Psoas muscle (tissue), 8 donors: ENCODE results near the gene PLCB3. TPM values are rescaled to one million over a fixed set of nuclear protein-coding genes. Genes with fewer than 3 reads are reported as not detected.

Source experiments
- ATAC-seq, 4 donors: fragments of 200-7000 bp; cut with Tn5 transposase; one replicate each; pipeline ENCODE4 v1.9.1; 2020; ENCODE audit warnings: moderate library complexity in 3 of 4, mild to moderate bottlenecking in 2 of 4
- DNase-seq, 2 donors: peaks; one replicate each; pipeline ENCODE4 v3.0.0-alpha.2; 2020
- H3K27ac ChIP-seq: fragments of 200-600 bp; one replicate; pipeline ENCODE4 v1.8.0; 2022
- H3K27me3 ChIP-seq, 3 donors: fragments of 200-600 bp in 1 of 3; one replicate each; pipeline versions ENCODE4 v1.6.1 to v1.8.0; 2013 to 2022; ENCODE audit warnings: low read length in 2 of 3, mild to moderate bottlenecking in 2 of 3, moderate library complexity in 1 of 3; ENCODE audit not compliant: insufficient read depth in 3 of 3
- H3K36me3 ChIP-seq, 2 donors: fragments of 200-600 bp in 1 of 2; one replicate each; pipeline versions ENCODE4 v1.6.1 to v1.8.0; 2013 to 2022; ENCODE audit warnings: low read depth in 1 of 2, mild to moderate bottlenecking in 1 of 2, moderate library complexity in 1 of 2; ENCODE audit not compliant: insufficient read depth in 1 of 2
- H3K4me1 ChIP-seq: fragments of 200-600 bp; one replicate; pipeline ENCODE4 v1.8.0; 2022
- H3K4me3 ChIP-seq: fragments of 200-600 bp; one replicate; pipeline ENCODE4 v1.8.0; 2022; ENCODE audit warnings: mild to moderate bottlenecking
- H3K9me3 ChIP-seq: fragments of 200-600 bp; one replicate; pipeline ENCODE4 v1.8.0; 2022
- CTCF ChIP-seq: fragments of 200-600 bp; IDR thresholded peaks from one replicate; pipeline ENCODE4 v1.8.0; 2022; ENCODE audit warnings: antibody characterized with exemption
- WGBS, 3 donors: extraction: QIAGEN DNeasy Blood & Tissue Kit; methylation state at CpG; one replicate each; pipeline versions ENCODE4 v1.1.6 to v1.1.7; 2013; 5-methylcytosine and 5-hydroxymethylcytosine counted together
- intact Hi-C, 2 donors: fragments of 100-400 bp; cut with DNase I; formaldehyde crosslinking; loops; one replicate each; pipeline versions ENCODE4 v1.11.0 to v1.14.2; 2022
- polyA plus RNA-seq, 3 donors: library from polyadenylated mRNA; stranded (reverse); fragments of 200-250 nt; gene quantifications; one replicate each; pipeline ENCODE4 v1.2.3, GENCODE V29; 2013
- total RNA-seq, 4 donors: library from RNA; stranded (reverse); fragmentation: NEBNext Ultra II Directional in 2 of 4; extraction: Animal tissue kit (Norgen Biotek cat#: 25700) in 2 of 4; gene quantifications; one replicate each; pipeline versions ENCODE4 v1.2.1 to v1.2.4, GENCODE V29; 2021 to 2023
- donor health status: healthy with polysubstance abuse.
- donor health status: DM: no; HTN: no; CAD: no; lungs with moderate emphysema.
- donor health status: Bipolar disorder and iron deficiency.
- donor health status: healthy.
- donor health status: DM: yes; HTN: yes; CAD: no.
- donor health status: DM: no; HTN: no; CAD: no.
- donor health status: DM: no; HTN: no; CAD: no.
- donor health status: DM: yes; HTN: yes; CAD: no.

Gene PLCB3
- total and polyA plus RNA-seq, 7 donors, result 3.8 to 10.4 (median 5.9) TPM

- DNase-seq, result no peak
- peaks cover 0 to 31% of the 10 kb centered on the region in 2 donors for H3K36me3 ChIP-seq
- no peak for ATAC-seq
- no peak for TF ChIP-seq CTCF
- intact Hi-C loops, result no loop called here
- H3K27ac ChIP-seq, result no peak overlapping the region
- no peaks in the 10 kb centered on the region for H3K4me1 ChIP-seq
- 84 to 91% (median 87%) methylated on average over 27 to 30 of the region's 30 CpGs for WGBS, 3 donors
- H3K4me3 ChIP-seq, result no peak overlapping the region
- no peaks in the 10 kb centered on the region for H3K27me3 ChIP-seq
- no peaks in the 10 kb centered on the region for H3K9me3 ChIP-seq
These were observed 40.0 kb upstream of the PLCB3 start for GRCh38 chr11:64211181-64211872.

GRCh38 chr11:64216879-64217278 is 34.5 kb upstream of the PLCB3 start:
- no peaks in the 10 kb centered on the region for H3K9me3 ChIP-seq
- intact Hi-C loops, result no loop called here
- peaks cover 0 to 32% of the 10 kb centered on the region in 2 donors for H3K36me3 ChIP-seq
- H3K27me3 ChIP-seq, result no peaks in the 10 kb centered on the region
- no peak for TF ChIP-seq CTCF
- 75 to 84% (median 82%) methylated on average over 6 of the region's 6 CpGs for WGBS, 3 donors
- DNase-seq (no peak), ATAC-seq (no peak)
- H3K4me3 ChIP-seq, result no peak overlapping the region
- no peak overlapping the region for H3K27ac ChIP-seq
- H3K4me1 ChIP-seq, result no peaks in the 10 kb centered on the region

- Histone ChIP-seq H3K27me3 (no peaks in the 10 kb centered on the region), H3K9me3 (no peaks in the 10 kb centered on the region), H3K36me3 (peaks cover 0 to 29% of the 10 kb centered on the region in 2 donors), H3K4me3 (no peak overlapping the region), H3K4me1 (peaks cover 13% of the 10 kb centered on the region), H3K27ac (no peak overlapping the region)
- DNase-seq, result no peak
- WGBS, 3 donors, result 40 to 65% (median 57%) methylated on average over 9 to 11 of the region's 11 CpGs
- intact Hi-C loops, result no loop called here
- ATAC-seq, result no peak
- no peak for TF ChIP-seq CTCF
These were observed 32.5 kb upstream of the PLCB3 start for GRCh38 chr11:64218628-64219353.

GRCh38 chr11:64219354-64219684 is 32.0 kb upstream of the PLCB3 start:
- H3K4me3 ChIP-seq, result no peak overlapping the region
- WGBS, 3 donors, result 66 to 82% (median 76%) methylated on average over 6 to 7 of the region's 7 CpGs
- ATAC-seq (no peak), DNase-seq (no peak)
- no peaks in the 10 kb centered on the region for H3K27me3 ChIP-seq
- peaks cover 0 to 31% of the 10 kb centered on the region in 2 donors for H3K36me3 ChIP-seq
- TF ChIP-seq CTCF, result no peak
- H3K27ac ChIP-seq, result no peak overlapping the region
- H3K9me3 ChIP-seq, result no peaks in the 10 kb centered on the region
- H3K4me1 ChIP-seq, result peaks cover 13% of the 10 kb centered on the region
- intact Hi-C loops, result no loop called here
